DND-41 (cell line): ENCODE data around the gene PLEKHG3.

Source experiments
- EZH2 ChIP-seq: IDR thresholded peaks from 3 replicates; pipeline ENCODE4 v1.6.1; 2012; ENCODE audit warnings: borderline replicate concordance, low read depth, mild to moderate bottlenecking, moderate library complexity, low read length, inconsistent platforms; ENCODE audit not compliant: severe bottlenecking
- TF ChIP-seq, protein P1 (sequence below): IDR thresholded peaks from 2 replicates; pipeline ENCODE4 v1.5.1; 2012; ENCODE audit warnings: borderline replicate concordance, low read length, moderate library complexity, mild to moderate bottlenecking; ENCODE audit not compliant: poor library complexity, severe bottlenecking; ENCODE audit errors: extremely low read depth

- TF ChIP-seq, protein P1, sequence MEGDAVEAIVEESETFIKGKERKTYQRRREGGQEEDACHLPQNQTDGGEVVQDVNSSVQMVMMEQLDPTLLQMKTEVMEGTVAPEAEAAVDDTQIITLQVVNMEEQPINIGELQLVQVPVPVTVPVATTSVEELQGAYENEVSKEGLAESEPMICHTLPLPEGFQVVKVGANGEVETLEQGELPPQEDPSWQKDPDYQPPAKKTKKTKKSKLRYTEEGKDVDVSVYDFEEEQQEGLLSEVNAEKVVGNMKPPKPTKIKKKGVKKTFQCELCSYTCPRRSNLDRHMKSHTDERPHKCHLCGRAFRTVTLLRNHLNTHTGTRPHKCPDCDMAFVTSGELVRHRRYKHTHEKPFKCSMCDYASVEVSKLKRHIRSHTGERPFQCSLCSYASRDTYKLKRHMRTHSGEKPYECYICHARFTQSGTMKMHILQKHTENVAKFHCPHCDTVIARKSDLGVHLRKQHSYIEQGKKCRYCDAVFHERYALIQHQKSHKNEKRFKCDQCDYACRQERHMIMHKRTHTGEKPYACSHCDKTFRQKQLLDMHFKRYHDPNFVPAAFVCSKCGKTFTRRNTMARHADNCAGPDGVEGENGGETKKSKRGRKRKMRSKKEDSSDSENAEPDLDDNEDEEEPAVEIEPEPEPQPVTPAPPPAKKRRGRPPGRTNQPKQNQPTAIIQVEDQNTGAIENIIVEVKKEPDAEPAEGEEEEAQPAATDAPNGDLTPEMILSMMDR = no peak
- no peak for TF ChIP-seq EZH2
These were observed 34.1 kb downstream of the PLEKHG3 start for GRCh38 chr14:64738281-64738804.
